K562 (cell line): ENCODE results near the gene NLGN2. TPM values are rescaled to one million over a fixed set of nuclear protein-coding genes. Genes with fewer than 3 reads are reported as not detected.

Experiments
- ATAC-seq: fragments of 200-7000 bp; cut with Tn5 transposase; 3 replicates; pipeline ENCODE4 v1.9.1; 2020; ENCODE audit warnings: moderate library complexity
- BruUV-seq: library from RNA; stranded (reverse); fragments of 400-500 nt; replicated peaks from 2 replicates; lab custom pipeline; 2021; lab: Mats Ljungman, UMichigan
- CTCF ChIA-PET: fragments of 300-600 bp; formaldehyde crosslinking; extraction: SDS; loops from one replicate; lab custom pipeline; 2021; ENCODE audit warnings: low intra/inter-chr PET ratio; lab: Yijun Ruan, JAX
- POLR2A ChIA-PET: fragments of 300-600, 350-650 bp; sonication (Branson Sonifier 250); formaldehyde crosslinking; extraction: SDS; loops from one replicate; lab custom pipeline; 2021; ENCODE audit warnings: antibody characterized with exemption, inconsistent platforms; lab: Yijun Ruan, JAX
- DNase-seq, 4 experiments: peaks; one replicate each; pipeline versions ENCODE4 v3.0.0 to v3.0.0-alpha.2; 2011 to 2018; ENCODE audit warnings: low spot score in 3 of 4, mixed read lengths in 3 of 4; ENCODE audit errors: extremely low read depth in 1 of 4
- FAIRE-seq: peaks from 2 replicates; lab custom pipeline; 2011; peaks lifted over from hg19 to GRCh38; lab: Jason Lieb, UNC
- H2AFZ ChIP-seq: 2 replicates; pipeline ENCODE4 v1.6.0; 2011; ENCODE audit warnings: low read depth, low read length, control low read depth, inconsistent platforms
- H3K27ac ChIP-seq: fragments of 200-600 bp; 3 replicates; pipeline ENCODE4 v1.8.0; 2011; ENCODE audit warnings: low read depth, mild to moderate bottlenecking, control low read depth, inconsistent platforms, low read length, moderate library complexity, mixed read lengths; ENCODE audit errors: extremely low read depth
- H3K27me3 ChIP-seq, 2 experiments: fragments of 300-600 bp in 1 of 2; 2 replicates in 1 of 2; 3 replicates in 1 of 2; pipeline versions ENCODE4 v1.6.0 to v1.8.0; 2011; ENCODE audit warnings: inconsistent platforms in 2 of 2, low read length in 2 of 2, mild to moderate bottlenecking in 1 of 2, mixed read lengths in 1 of 2, moderate library complexity in 1 of 2; ENCODE audit not compliant: control insufficient read depth in 2 of 2, insufficient read depth in 2 of 2
- H3K36me3 ChIP-seq: fragments of 300-600 bp; 3 replicates; pipeline ENCODE4 v1.8.0; 2011; ENCODE audit warnings: mild to moderate bottlenecking, low read length, inconsistent platforms; ENCODE audit not compliant: control insufficient read depth, insufficient read depth
- H3K4me1 ChIP-seq, 2 experiments: fragments of 200-600 bp in 1 of 2; replicated peaks in 1 of 2; 2 replicates in 1 of 2; 3 replicates in 1 of 2; pipeline versions ENCODE4 v1.5.1 to v1.8.0; 2011; ENCODE audit warnings: inconsistent platforms in 2 of 2, low read length in 2 of 2, mild to moderate bottlenecking in 1 of 2, mixed read lengths in 1 of 2, moderate library complexity in 1 of 2; ENCODE audit not compliant: control insufficient read depth in 2 of 2, insufficient read depth in 2 of 2
- H3K4me2 ChIP-seq: 2 replicates; pipeline ENCODE4 v1.6.1; 2011; ENCODE audit warnings: low read length, control low read depth, inconsistent platforms, mixed read lengths; ENCODE audit not compliant: insufficient read depth
- H3K4me3 ChIP-seq: fragments of 200-600 bp; sonication (generic), shearing (Covaris generic); 2 replicates; pipeline ENCODE4 v1.5.1; 2016; ENCODE audit warnings: control low read depth, inconsistent platforms
- H3K79me2 ChIP-seq: fragments of 200-600 bp; 3 replicates; pipeline ENCODE4 v1.8.0; 2011; ENCODE audit warnings: low read length, inconsistent platforms; ENCODE audit not compliant: control insufficient read depth, insufficient read depth
- H3K9ac ChIP-seq, 2 experiments: 2 replicates each; pipeline versions ENCODE4 v1.6.0 to v1.6.1; 2011; ENCODE audit warnings: low read depth in 2 of 2, low read length in 2 of 2, control low read depth in 1 of 2, inconsistent platforms in 1 of 2, mild to moderate bottlenecking in 1 of 2, mixed read lengths in 1 of 2; ENCODE audit not compliant: insufficient read depth in 1 of 2
- H3K9me1 ChIP-seq: one replicate; pipeline ENCODE4 v1.6.0; 2011; ENCODE audit warnings: inconsistent platforms, mild to moderate bottlenecking, low read length, moderate library complexity; ENCODE audit not compliant: control insufficient read depth, insufficient read depth
- H3K9me3 ChIP-seq: replicated peaks from 2 replicates; pipeline ENCODE4 v1.5.1; 2011; ENCODE audit warnings: low read depth, low read length, inconsistent platforms; ENCODE audit not compliant: control insufficient read depth, insufficient read depth
- H4K20me1 ChIP-seq: replicated peaks from 2 replicates; pipeline ENCODE4 v1.6.1; 2011; ENCODE audit warnings: low read length, inconsistent platforms, mixed read lengths; ENCODE audit not compliant: control insufficient read depth, insufficient read depth
- ARID1B ChIP-seq: fragments of 450-650 bp; IDR thresholded peaks from 2 replicates; pipeline ENCODE4 v1.6.1; 2016; ENCODE audit warnings: antibody characterized with exemption, mild to moderate bottlenecking, inconsistent platforms
- ESRRB ChIP-seq: fragments of 250-450 bp; sonication (Bioruptor Pico); IDR thresholded peaks from 2 replicates; pipeline ENCODE4 v1.5.0; 2020; ENCODE audit warnings: mild to moderate bottlenecking, moderate library complexity, borderline replicate concordance
- KDM1A ChIP-seq, 2 experiments: fragments of 450-650 bp; IDR thresholded peaks; 2 replicates each; pipeline ENCODE4 v1.6.1; 2016; ENCODE audit warnings: mild to moderate bottlenecking in 2 of 2
- MEF2D ChIP-seq: conservative IDR thresholded peaks from 2 replicates; pipeline ENCODE4 v1.6.1; 2016; ENCODE audit warnings: low read depth, missing genetic modification characterization, missing compliant biosample characterization
- MTF1 ChIP-seq: fragments of 250-450 bp; sonication (Bioruptor Pico); IDR thresholded peaks from 2 replicates; pipeline ENCODE4 v1.9.0; 2021; ENCODE audit warnings: moderate library complexity, mild to moderate bottlenecking, inconsistent platforms, borderline replicate concordance
- PHTF2 ChIP-seq: fragments of 250-450 bp; sonication (Bioruptor Pico); IDR thresholded peaks from 2 replicates; pipeline ENCODE4 v1.5.0; 2021; ENCODE audit warnings: mild to moderate bottlenecking
- SOX6 ChIP-seq: fragments of 450-650 bp; IDR thresholded peaks from 2 replicates; pipeline ENCODE4 v1.6.1; 2014; ENCODE audit warnings: mild to moderate bottlenecking
- TAL1 ChIP-seq: fragments of 450-650 bp; IDR thresholded peaks from 2 replicates; pipeline ENCODE4 v1.6.1; 2016; ENCODE audit warnings: mild to moderate bottlenecking
- TCF3 ChIP-seq: sonication (generic); formaldehyde crosslinking; IDR thresholded peaks from 2 replicates; pipeline ENCODE4 v1.4.0; 2020; ENCODE audit warnings: mild to moderate bottlenecking, missing genetic modification reagents
- TEAD4 ChIP-seq, 2 experiments: sonication (generic) in 1 of 2; formaldehyde crosslinking in 1 of 2; IDR thresholded peaks; 2 replicates each; pipeline versions ENCODE4 v1.6.1 to v1.8.0; 2012 to 2022; ENCODE audit warnings: borderline replicate concordance in 1 of 2, inconsistent platforms in 1 of 2, low read length in 1 of 2, mild to moderate bottlenecking in 1 of 2, missing genetic modification reagents in 1 of 2
- ZEB2 ChIP-seq: fragments of 450-650 bp; IDR thresholded peaks from 2 replicates; pipeline ENCODE4 v1.6.1; 2016
- ZNF197 ChIP-seq: fragments of 200-800 bp; sonication (Bioruptor generic); IDR thresholded peaks from 2 replicates; pipeline ENCODE4 v1.6.1; 2016; ENCODE audit warnings: low read depth, missing genetic modification characterization, missing compliant biosample characterization
- ZNF584 ChIP-seq: fragments of 200-800 bp; sonication (Bioruptor generic); IDR thresholded peaks from 2 replicates; pipeline ENCODE4 v1.6.1; 2016; ENCODE audit warnings: low read depth, mild to moderate bottlenecking, missing genetic modification characterization, missing compliant biosample characterization
- WGBS: fragments of 100-300 bp; shearing (Covaris generic); methylation state at CpG from one replicate; pipeline ENCODE4 v1.1.6; 2016; ENCODE audit warnings: low coverage, mixed read lengths; ENCODE audit not compliant: insufficient coverage; ENCODE audit errors: missing lambda C conversion rate; 5-methylcytosine and 5-hydroxymethylcytosine counted together
- in situ Hi-C: fragments of 300-500 bp; cut with MboI; formaldehyde crosslinking; loops from 4 replicates; pipeline ENCODE4 v1.15.0; 2018; ENCODE audit warnings: inconsistent platforms, mixed read lengths
- intact Hi-C: fragments of 100-400 bp; cut with micrococcal nuclease; formaldehyde crosslinking; loops from 2 replicates; pipeline ENCODE4 v1.14.2; 2022
- polyA plus RNA-seq, 8 experiments: library from polyadenylated mRNA; depleted of rRNA in 4 of 8; stranded (reverse) in 5 of 8; unstranded in 3 of 8; fragments of >200 nt; fragmentation: Nextera tagmentation in 2 of 8; fragmentation: Illumina TruSeq in 1 of 8; extraction: Ambion mirVana in 2 of 8; extraction: Trizol in 1 of 8; gene quantifications; 2 replicates each; pipeline versions ENCODE4 v1.2.1 to v1.2.3, GENCODE V29; 2011 to 2014; ENCODE audit warnings: inconsistent platforms in 1 of 8, missing spikeins in 1 of 8
- total RNA-seq, 7 experiments: library from RNA; depleted of rRNA in 6 of 7; stranded (reverse); fragments of >200 nt in 6 of 7; fragmentation: Illumina TruSeq in 2 of 7; extraction: Trizol in 2 of 7; gene quantifications; 2 replicates each; pipeline versions ENCODE4 v1.2.1 to v1.2.3, GENCODE V29; 2011 to 2021; ENCODE audit warnings: low replicate concordance in 1 of 7
- TF ChIP-seq, protein P1 (sequence below): fragments of 450-650 bp; formaldehyde crosslinking; IDR thresholded peaks from 2 replicates; pipeline ENCODE4 v1.4.0; 2020; ENCODE audit warnings: mild to moderate bottlenecking
- TF ChIP-seq, protein P2 (sequence below): fragments of 250-450 bp; sonication (Bioruptor Pico); IDR thresholded peaks from 2 replicates; pipeline ENCODE4 v1.5.0; 2021; ENCODE audit warnings: mild to moderate bottlenecking, borderline replicate concordance

NLGN2 gene
- total and polyA plus RNA-seq, 9 of the 15 experiments (the other 6 are each of a cell fraction or from before 2014, with no cell fraction given), result 0.11 to 7.8 (median 0.77) TPM

DNA sequence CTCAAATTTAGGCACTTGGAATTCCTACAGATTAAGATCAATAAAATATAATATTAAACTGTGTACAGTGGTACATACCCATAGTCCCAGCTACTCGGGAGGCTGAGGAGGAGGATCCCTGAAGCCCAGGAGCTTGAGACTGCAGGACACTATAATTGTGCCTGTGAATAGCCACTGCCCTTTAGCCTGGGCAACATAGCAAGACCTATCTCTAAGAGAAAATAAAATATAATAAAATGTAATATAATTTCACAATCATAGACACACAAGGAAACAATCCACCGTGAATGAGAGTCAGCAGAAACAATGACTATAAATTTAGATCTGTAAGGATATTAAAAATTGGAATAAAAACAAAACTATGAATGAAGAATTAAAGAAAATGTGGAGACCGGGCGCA is 36.8 kb upstream of the NLGN2 start:
- POLR2A ChIA-PET, result interaction anchor here (0.7 kb wide), 1 partner anchor 13 kb away, joined by 3 read pairs; no protein-coding TSS in a partner anchor
- 11% methylated on average over 4 of the region's 4 CpGs for WGBS
- in situ Hi-C loops, result no loop called here

DNA sequence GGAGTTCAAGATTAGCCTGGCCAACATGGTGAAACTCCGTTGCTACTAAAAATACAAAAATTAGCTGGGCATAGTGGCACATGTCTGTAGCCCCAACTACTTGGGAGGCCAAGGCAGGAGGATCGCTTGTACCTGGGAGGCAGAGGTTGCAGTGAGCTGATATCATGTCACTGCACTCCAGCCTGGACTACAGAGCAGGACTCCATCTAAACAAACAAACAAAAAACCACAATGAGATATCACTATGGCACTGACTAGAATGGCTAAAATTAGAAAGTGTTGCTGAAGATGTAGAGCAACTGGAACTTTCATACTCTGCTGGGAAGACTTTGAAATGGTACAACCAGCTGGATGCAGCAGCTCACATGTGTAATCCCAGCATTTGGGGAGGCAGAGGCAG is 33.3 kb upstream of the NLGN2 start:
- ChIA-PET POLR2A (interaction anchor here (1.8 kb wide), 1 partner anchor 111 kb away, joined by 4 read pairs; no protein-coding TSS in a partner anchor), CTCF (no interaction called here)
- Histone ChIP-seq H3K4me3 (no peak overlapping the region), H3K27me3 (peaks cover 3 to 4% of the 10 kb centered on the region in 2 experiments; a peak in 1 of 5 replicates), H3K79me2 (no peaks in the 10 kb centered on the region), H3K9me3 (no peaks in the 10 kb centered on the region), H3K4me2 (no peak overlapping the region), H3K36me3 (no peaks in the 10 kb centered on the region), H4K20me1 (no peaks in the 10 kb centered on the region), H2AFZ (no peak overlapping the region), H3K27ac (no peak overlapping the region), H3K9ac (no peak overlapping the region), H3K9me1 (no peaks in the 10 kb centered on the region), H3K4me1 (no peaks in the 10 kb centered on the region; a peak in 1 of 5 replicates)
- DNase-seq (no peak), ATAC-seq (peak; percentile 33; the same call in 2 of the 3 replicates), FAIRE-seq (no peak)
- in situ Hi-C loops (no loop called here), intact Hi-C loops (no loop called here)
- no TSS peak for BruUV-seq
- WGBS, result 0% methylated on average over 2 of the region's 2 CpGs
- TF ChIP-seq PHTF2 (CRISPR knock-in tag), result no peak
- TF ChIP-seq TAL1, result peak; percentile 51
- TF ChIP-seq TCF3 (CRISPR knock-in tag), result peak; percentile 57; the same call in 1 of the 2 replicates
- TF ChIP-seq, protein P1, sequence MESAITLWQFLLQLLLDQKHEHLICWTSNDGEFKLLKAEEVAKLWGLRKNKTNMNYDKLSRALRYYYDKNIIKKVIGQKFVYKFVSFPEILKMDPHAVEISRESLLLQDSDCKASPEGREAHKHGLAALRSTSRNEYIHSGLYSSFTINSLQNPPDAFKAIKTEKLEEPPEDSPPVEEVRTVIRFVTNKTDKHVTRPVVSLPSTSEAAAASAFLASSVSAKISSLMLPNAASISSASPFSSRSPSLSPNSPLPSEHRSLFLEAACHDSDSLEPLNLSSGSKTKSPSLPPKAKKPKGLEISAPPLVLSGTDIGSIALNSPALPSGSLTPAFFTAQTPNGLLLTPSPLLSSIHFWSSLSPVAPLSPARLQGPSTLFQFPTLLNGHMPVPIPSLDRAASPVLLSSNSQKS, result no peak
- peak; percentile 90 for TF ChIP-seq MEF2D (tag)
- TF ChIP-seq ARID1B, result peak; percentile 55; the same call in 1 of the 2 replicates
- TF ChIP-seq SOX6, result 0 out of 2 replicates have a peak, but pooled peaks have one; percentile 33
- TF ChIP-seq ZEB2, result 0 out of 2 replicates have a peak, but pooled peaks have one; percentile 20
- TF ChIP-seq, protein P2, sequence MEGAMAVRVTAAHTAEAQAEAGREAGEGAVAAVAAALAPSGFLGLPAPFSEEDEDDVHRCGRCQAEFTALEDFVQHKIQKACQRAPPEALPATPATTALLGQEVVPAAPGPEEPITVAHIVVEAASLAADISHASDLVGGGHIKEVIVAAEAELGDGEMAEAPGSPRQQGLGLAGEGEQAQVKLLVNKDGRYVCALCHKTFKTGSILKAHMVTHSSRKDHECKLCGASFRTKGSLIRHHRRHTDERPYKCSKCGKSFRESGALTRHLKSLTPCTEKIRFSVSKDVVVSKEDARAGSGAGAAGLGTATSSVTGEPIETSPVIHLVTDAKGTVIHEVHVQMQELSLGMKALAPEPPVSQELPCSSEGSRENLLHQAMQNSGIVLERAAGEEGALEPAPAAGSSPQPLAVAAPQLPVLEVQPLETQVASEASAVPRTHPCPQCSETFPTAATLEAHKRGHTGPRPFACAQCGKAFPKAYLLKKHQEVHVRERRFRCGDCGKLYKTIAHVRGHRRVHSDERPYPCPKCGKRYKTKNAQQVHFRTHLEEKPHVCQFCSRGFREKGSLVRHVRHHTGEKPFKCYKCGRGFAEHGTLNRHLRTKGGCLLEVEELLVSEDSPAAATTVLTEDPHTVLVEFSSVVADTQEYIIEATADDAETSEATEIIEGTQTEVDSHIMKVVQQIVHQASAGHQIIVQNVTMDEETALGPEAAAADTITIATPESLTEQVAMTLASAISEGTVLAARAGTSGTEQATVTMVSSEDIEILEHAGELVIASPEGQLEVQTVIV, result no peak
- no peak for TF ChIP-seq TEAD4 (IDR thresholded peaks at IDR 0.05; ENCODE audit: low read length)
- TF ChIP-seq TEAD4 (CRISPR knock-in tag; IDR thresholded peaks at IDR 0.05; ENCODE audit: borderline replicate concordance), result no peak
- peak; percentile 47 to 61; a peak in 3 of 4 replicates for TF ChIP-seq KDM1A (IDR thresholded peaks at IDR 0.05)
- no peak for TF ChIP-seq ZNF584 (CRISPR knock-in tag)

More for the DNA sequence above, 36.8 kb upstream of the NLGN2 start:
- DNase-seq (no peak), FAIRE-seq (no peak), ATAC-seq (no peak)
- CTCF ChIA-PET, result no interaction called here
- H3K9me3 ChIP-seq, result no peaks in the 10 kb centered on the region
- no peaks in the 10 kb centered on the region for H4K20me1 ChIP-seq
- BruUV-seq, result no TSS peak
- no peaks in the 10 kb centered on the region for H3K9me1 ChIP-seq
- H3K27ac ChIP-seq, result no peak overlapping the region
- H3K79me2 ChIP-seq, result no peaks in the 10 kb centered on the region
- H3K36me3 ChIP-seq, result no peaks in the 10 kb centered on the region
- no peak for TF ChIP-seq MTF1 (CRISPR knock-in tag)
- no peak for TF ChIP-seq ZNF197 (CRISPR knock-in tag)
- no peak for TF ChIP-seq ESRRB (CRISPR knock-in tag)
- no peak overlapping the region for H3K4me2 ChIP-seq
- H3K4me1 ChIP-seq, result no peaks in the 10 kb centered on the region; a peak in 1 of 5 replicates
- no peak overlapping the region for H3K4me3 ChIP-seq
- H3K27me3 ChIP-seq, result peaks cover 3 to 4% of the 10 kb centered on the region in 2 experiments; a peak in 1 of 5 replicates
- intact Hi-C loops, result no loop called here
- no peak overlapping the region for H3K9ac ChIP-seq
- H2AFZ ChIP-seq, result no peak overlapping the region
